Measurements from ENCODE around the gene CD40.

- TF ChIP-seq CTCF (IDR thresholded peaks at IDR 0.05) (no peak), POLR2AphosphoS5 (IDR thresholded peaks at IDR 0.05) (no peak), EP300 (IDR thresholded peaks at IDR 0.05) (no peak)
Observed at GRCh38 chr20:46122071-46122470, 4.0 kb downstream of the CD40 start.

Measured in upper lobe of left lung (tissue), 4 donors.